ENCODE data around the gene TAF11.

Gene TAF11

GRCh38 chr6:34922177-34922663 lies 34.4 kb upstream of the TAF11 start:
- Histone ChIP-seq H3K27me3 (ENCODE audit: control insufficient read depth in 2 of 2, insufficient read depth in 2 of 2, low read length in 2 of 2) (no peaks in the 10 kb centered on the region), H3K9ac (ENCODE audit: low read depth in 1 of 2, low read length in 2 of 2) (no peak overlapping the region), H3K4me1 (ENCODE audit: control insufficient read depth in 2 of 2, insufficient read depth in 2 of 2, low read length in 2 of 2) (no peaks in the 10 kb centered on the region), H3K36me3 (ENCODE audit: control insufficient read depth in 2 of 2, insufficient read depth in 2 of 2, low read length in 2 of 2) (no peaks in the 10 kb centered on the region), H3K9me3 (ENCODE audit: control insufficient read depth in 2 of 2, low read length in 2 of 2) (no peaks in the 10 kb centered on the region), H3K27ac (ENCODE audit: low read depth in 2 of 2, low read length in 2 of 2) (no peak overlapping the region), H3K4me3 (ENCODE audit: low read length in 2 of 2) (no peak overlapping the region)

GRCh38 chr6:34920097-34920496 lies 32.3 kb upstream of the TAF11 start:
- Histone ChIP-seq H3K9me3 (ENCODE audit: control insufficient read depth in 2 of 2, low read length in 2 of 2) (no peaks in the 10 kb centered on the region), H3K4me3 (ENCODE audit: low read length in 2 of 2) (no peak overlapping the region), H3K27me3 (ENCODE audit: control insufficient read depth in 2 of 2, insufficient read depth in 2 of 2, low read length in 2 of 2) (no peaks in the 10 kb centered on the region), H3K36me3 (ENCODE audit: control insufficient read depth in 2 of 2, insufficient read depth in 2 of 2, low read length in 2 of 2) (no peaks in the 10 kb centered on the region), H3K27ac (ENCODE audit: low read depth in 2 of 2, low read length in 2 of 2) (no peak overlapping the region), H3K9ac (ENCODE audit: low read depth in 1 of 2, low read length in 2 of 2) (no peak overlapping the region), H3K4me1 (ENCODE audit: control insufficient read depth in 2 of 2, insufficient read depth in 2 of 2, low read length in 2 of 2) (no peaks in the 10 kb centered on the region)

GRCh38 chr6:34919651-34920050 lies 31.8 kb upstream of the TAF11 start:
- no peaks in the 10 kb centered on the region for H3K36me3 ChIP-seq (ENCODE audit: control insufficient read depth in 2 of 2, insufficient read depth in 2 of 2, low read length in 2 of 2)

GRCh38 chr6:34917626-34918285 lies 29.9 kb upstream of the TAF11 start:
- Histone ChIP-seq H3K9me3 (ENCODE audit: control insufficient read depth in 2 of 2, low read length in 2 of 2) (no peaks in the 10 kb centered on the region), H3K36me3 (ENCODE audit: control insufficient read depth in 2 of 2, insufficient read depth in 2 of 2, low read length in 2 of 2) (no peaks in the 10 kb centered on the region), H3K27ac (ENCODE audit: low read depth in 2 of 2, low read length in 2 of 2) (no peak overlapping the region), H3K27me3 (ENCODE audit: control insufficient read depth in 2 of 2, insufficient read depth in 2 of 2, low read length in 2 of 2) (no peaks in the 10 kb centered on the region), H3K9ac (ENCODE audit: low read depth in 1 of 2, low read length in 2 of 2) (no peak overlapping the region), H3K4me1 (ENCODE audit: control insufficient read depth in 2 of 2, insufficient read depth in 2 of 2, low read length in 2 of 2) (no peaks in the 10 kb centered on the region), H3K4me3 (ENCODE audit: low read length in 2 of 2) (no peak overlapping the region)

More at GRCh38 chr6:34919651-34920050, 31.8 kb upstream of the TAF11 start:
- no peak overlapping the region for H3K4me3 ChIP-seq (ENCODE audit: low read length in 2 of 2)
- H3K9ac ChIP-seq (ENCODE audit: low read depth in 1 of 2, low read length in 2 of 2), result no peak overlapping the region
- no peaks in the 10 kb centered on the region for H3K9me3 ChIP-seq (ENCODE audit: control insufficient read depth in 2 of 2, low read length in 2 of 2)
- no peaks in the 10 kb centered on the region for H3K4me1 ChIP-seq (ENCODE audit: control insufficient read depth in 2 of 2, insufficient read depth in 2 of 2, low read length in 2 of 2)
- no peak overlapping the region for H3K27ac ChIP-seq (ENCODE audit: low read depth in 2 of 2, low read length in 2 of 2)
- no peaks in the 10 kb centered on the region for H3K27me3 ChIP-seq (ENCODE audit: control insufficient read depth in 2 of 2, insufficient read depth in 2 of 2, low read length in 2 of 2)

GRCh38 chr6:34916348-34916967 lies 28.6 kb upstream of the TAF11 start:
- Histone ChIP-seq H3K9ac (ENCODE audit: low read depth in 1 of 2, low read length in 2 of 2) (no peak overlapping the region), H3K27ac (ENCODE audit: low read depth in 2 of 2, low read length in 2 of 2) (no peak overlapping the region), H3K4me3 (ENCODE audit: low read length in 2 of 2) (no peak overlapping the region), H3K4me1 (ENCODE audit: control insufficient read depth in 2 of 2, insufficient read depth in 2 of 2, low read length in 2 of 2) (no peaks in the 10 kb centered on the region), H3K9me3 (ENCODE audit: control insufficient read depth in 2 of 2, low read length in 2 of 2) (no peaks in the 10 kb centered on the region), H3K27me3 (ENCODE audit: control insufficient read depth in 2 of 2, insufficient read depth in 2 of 2, low read length in 2 of 2) (no peaks in the 10 kb centered on the region), H3K36me3 (ENCODE audit: control insufficient read depth in 2 of 2, insufficient read depth in 2 of 2, low read length in 2 of 2) (no peaks in the 10 kb centered on the region)

GRCh38 chr6:34914358-34914757 lies 26.5 kb upstream of the TAF11 start:
- no peak overlapping the region for H3K9ac ChIP-seq (ENCODE audit: low read depth in 1 of 2, low read length in 2 of 2)
- H3K27me3 ChIP-seq (ENCODE audit: control insufficient read depth in 2 of 2, insufficient read depth in 2 of 2, low read length in 2 of 2), result no peaks in the 10 kb centered on the region
- H3K9me3 ChIP-seq (ENCODE audit: control insufficient read depth in 2 of 2, low read length in 2 of 2), result no peaks in the 10 kb centered on the region
- no peaks in the 10 kb centered on the region for H3K36me3 ChIP-seq (ENCODE audit: control insufficient read depth in 2 of 2, insufficient read depth in 2 of 2, low read length in 2 of 2)
- no peak overlapping the region for H3K27ac ChIP-seq (ENCODE audit: low read depth in 2 of 2, low read length in 2 of 2)
- no peak overlapping the region for H3K4me3 ChIP-seq (ENCODE audit: low read length in 2 of 2)
- H3K4me1 ChIP-seq (ENCODE audit: control insufficient read depth in 2 of 2, insufficient read depth in 2 of 2, low read length in 2 of 2), result no peaks in the 10 kb centered on the region

- Histone ChIP-seq H3K4me1 (ENCODE audit: control insufficient read depth in 2 of 2, insufficient read depth in 2 of 2, low read length in 2 of 2) (no peaks in the 10 kb centered on the region), H3K27ac (ENCODE audit: low read depth in 2 of 2, low read length in 2 of 2) (no peak overlapping the region)
Observed at GRCh38 chr6:34912715-34913464, 25.0 kb upstream of the TAF11 start.

GRCh38 chr6:34911822-34912221 lies 24.0 kb upstream of the TAF11 start:
- H3K36me3 ChIP-seq (ENCODE audit: control insufficient read depth in 2 of 2, insufficient read depth in 2 of 2, low read length in 2 of 2), result no peaks in the 10 kb centered on the region
- H3K4me1 ChIP-seq (ENCODE audit: control insufficient read depth in 2 of 2, insufficient read depth in 2 of 2, low read length in 2 of 2), result no peaks in the 10 kb centered on the region
- H3K9ac ChIP-seq (ENCODE audit: low read depth in 1 of 2, low read length in 2 of 2), result no peak overlapping the region
- no peaks in the 10 kb centered on the region for H3K27me3 ChIP-seq (ENCODE audit: control insufficient read depth in 2 of 2, insufficient read depth in 2 of 2, low read length in 2 of 2)
- H3K4me3 ChIP-seq (ENCODE audit: low read length in 2 of 2), result no peak overlapping the region
- H3K27ac ChIP-seq (ENCODE audit: low read depth in 2 of 2, low read length in 2 of 2), result no peak overlapping the region
- no peaks in the 10 kb centered on the region for H3K9me3 ChIP-seq (ENCODE audit: control insufficient read depth in 2 of 2, low read length in 2 of 2)

More at GRCh38 chr6:34912715-34913464, 25.0 kb upstream of the TAF11 start:
- H3K36me3 ChIP-seq (ENCODE audit: control insufficient read depth in 2 of 2, insufficient read depth in 2 of 2, low read length in 2 of 2), result no peaks in the 10 kb centered on the region
- no peak overlapping the region for H3K9ac ChIP-seq (ENCODE audit: low read depth in 1 of 2, low read length in 2 of 2)
- H3K9me3 ChIP-seq (ENCODE audit: control insufficient read depth in 2 of 2, low read length in 2 of 2), result no peaks in the 10 kb centered on the region
- H3K27me3 ChIP-seq (ENCODE audit: control insufficient read depth in 2 of 2, insufficient read depth in 2 of 2, low read length in 2 of 2), result no peaks in the 10 kb centered on the region
- no peak overlapping the region for H3K4me3 ChIP-seq (ENCODE audit: low read length in 2 of 2)

GRCh38 chr6:34909320-34909883 lies 21.6 kb upstream of the TAF11 start:
- H3K27me3 ChIP-seq (ENCODE audit: control insufficient read depth in 2 of 2, insufficient read depth in 2 of 2, low read length in 2 of 2), result no peaks in the 10 kb centered on the region

GRCh38 chr6:34908194-34908593 lies 20.4 kb upstream of the TAF11 start:
- H3K27ac ChIP-seq (ENCODE audit: low read depth in 2 of 2, low read length in 2 of 2), result no peak overlapping the region
- no peaks in the 10 kb centered on the region for H3K27me3 ChIP-seq (ENCODE audit: control insufficient read depth in 2 of 2, insufficient read depth in 2 of 2, low read length in 2 of 2)
- H3K36me3 ChIP-seq (ENCODE audit: control insufficient read depth in 2 of 2, insufficient read depth in 2 of 2, low read length in 2 of 2), result no peaks in the 10 kb centered on the region
- no peak overlapping the region for H3K4me3 ChIP-seq (ENCODE audit: low read length in 2 of 2)
- H3K9me3 ChIP-seq (ENCODE audit: control insufficient read depth in 2 of 2, low read length in 2 of 2), result no peaks in the 10 kb centered on the region
- no peaks in the 10 kb centered on the region for H3K4me1 ChIP-seq (ENCODE audit: control insufficient read depth in 2 of 2, insufficient read depth in 2 of 2, low read length in 2 of 2)
- H3K9ac ChIP-seq (ENCODE audit: low read depth in 1 of 2, low read length in 2 of 2), result no peak overlapping the region

More at GRCh38 chr6:34909320-34909883, 21.6 kb upstream of the TAF11 start:
- Histone ChIP-seq H3K27ac (ENCODE audit: low read depth in 2 of 2, low read length in 2 of 2) (no peak overlapping the region), H3K4me3 (ENCODE audit: low read length in 2 of 2) (no peak overlapping the region), H3K36me3 (ENCODE audit: control insufficient read depth in 2 of 2, insufficient read depth in 2 of 2, low read length in 2 of 2) (no peaks in the 10 kb centered on the region), H3K4me1 (ENCODE audit: control insufficient read depth in 2 of 2, insufficient read depth in 2 of 2, low read length in 2 of 2) (no peaks in the 10 kb centered on the region), H3K9me3 (ENCODE audit: control insufficient read depth in 2 of 2, low read length in 2 of 2) (no peaks in the 10 kb centered on the region), H3K9ac (ENCODE audit: low read depth in 1 of 2, low read length in 2 of 2) (no peak overlapping the region)
